UCSD-AML1 (cell line): ENCODE data around the gene PTPA.

Experiments used
- DNase-seq: peaks from one replicate; lab custom pipeline; 2025; ENCODE audit not compliant: unreplicated experiment; lab: John Stamatoyannopoulos, UW

Gene PTPA

GRCh38 chr9:129136446-129137035 is 25.3 kb downstream of the PTPA start:
- no peak for DNase-seq

DNA sequence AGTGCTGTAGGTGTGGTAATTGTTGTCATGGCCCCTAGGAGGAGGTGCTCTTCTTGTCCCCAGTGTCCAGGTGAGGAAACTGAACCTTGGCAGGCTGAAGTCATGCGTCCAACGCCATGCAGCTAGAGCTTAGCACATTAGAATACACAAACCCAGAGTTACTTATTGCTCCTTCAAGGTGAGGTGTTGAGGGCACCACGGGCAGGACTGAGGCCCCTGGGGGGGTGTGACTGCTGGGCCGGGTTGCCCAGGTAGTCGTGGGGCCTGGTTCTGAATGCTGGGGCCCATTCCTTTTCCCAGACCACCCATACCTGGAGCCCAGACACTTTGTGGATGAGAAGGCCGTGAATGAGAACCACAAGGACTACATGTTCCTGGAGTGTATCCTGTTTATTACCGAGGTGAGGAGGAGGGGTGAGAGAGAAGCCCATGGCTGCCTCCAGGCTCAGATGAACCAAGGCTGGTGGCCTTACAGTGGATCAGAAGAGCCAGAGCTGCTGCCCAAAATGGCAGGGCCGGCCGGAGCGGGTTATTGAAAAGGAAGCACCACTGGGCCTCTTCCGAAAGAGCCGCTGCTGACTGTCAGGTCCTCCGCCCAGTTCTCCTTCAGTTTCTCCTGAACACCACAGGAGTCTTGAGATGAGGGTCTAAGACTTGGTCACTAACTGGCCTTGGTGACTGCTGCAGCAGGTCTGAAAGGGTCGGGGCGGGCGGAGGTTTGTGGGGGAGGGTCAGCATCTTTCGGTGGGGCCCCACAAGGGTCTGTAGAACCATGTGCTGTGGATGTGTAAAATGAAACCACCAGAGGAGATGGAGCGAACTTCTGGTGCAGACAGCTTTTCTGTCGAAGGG is 26.3 kb downstream of the PTPA start:
- DNase-seq, result no peak

GRCh38 chr9:129138144-129138462 is 26.9 kb downstream of the PTPA start:
- DNase-seq, result no peak

DNA sequence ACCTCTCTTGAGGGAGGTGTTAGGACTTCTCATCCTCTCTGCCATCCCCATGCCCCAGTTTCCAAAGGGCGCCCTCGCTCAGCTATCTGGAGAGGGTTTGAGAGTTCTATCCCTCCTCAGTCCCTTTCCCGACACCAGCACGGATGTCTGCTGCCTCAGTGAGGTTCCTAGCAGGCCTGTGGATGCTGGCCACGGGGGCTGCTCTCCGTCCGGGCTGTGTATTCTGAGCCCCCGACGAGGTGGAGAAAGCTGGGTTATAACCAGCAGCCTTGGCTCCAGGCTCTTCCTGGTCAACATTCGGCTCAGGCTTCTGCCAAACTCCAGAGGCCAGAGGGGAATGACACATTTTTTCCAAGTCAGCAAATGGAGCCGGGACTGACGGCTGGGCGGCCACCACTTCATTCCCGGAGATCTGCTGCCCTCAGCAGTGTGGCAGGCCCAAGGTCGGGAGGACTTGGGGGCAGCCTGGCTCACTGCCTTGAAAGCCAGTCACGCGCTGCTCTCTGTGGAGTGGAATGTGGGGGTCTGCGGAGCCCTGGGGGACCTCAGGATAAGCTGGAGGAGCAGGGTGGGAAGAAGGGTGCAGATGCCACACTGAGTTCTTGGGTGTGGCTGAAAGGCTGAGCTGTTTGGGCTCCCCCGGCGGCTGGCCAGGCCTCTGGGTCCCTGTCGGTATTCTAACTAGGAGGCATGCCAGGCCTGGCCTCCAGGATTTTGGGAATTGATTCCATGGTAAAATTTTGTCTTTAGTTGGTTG is 27.4 kb downstream of the PTPA start:
- no peak for DNase-seq

GRCh38 chr9:129139233-129139992 is 28.2 kb downstream of the PTPA start:
- DNase-seq, result peak; percentile 70

DNA sequence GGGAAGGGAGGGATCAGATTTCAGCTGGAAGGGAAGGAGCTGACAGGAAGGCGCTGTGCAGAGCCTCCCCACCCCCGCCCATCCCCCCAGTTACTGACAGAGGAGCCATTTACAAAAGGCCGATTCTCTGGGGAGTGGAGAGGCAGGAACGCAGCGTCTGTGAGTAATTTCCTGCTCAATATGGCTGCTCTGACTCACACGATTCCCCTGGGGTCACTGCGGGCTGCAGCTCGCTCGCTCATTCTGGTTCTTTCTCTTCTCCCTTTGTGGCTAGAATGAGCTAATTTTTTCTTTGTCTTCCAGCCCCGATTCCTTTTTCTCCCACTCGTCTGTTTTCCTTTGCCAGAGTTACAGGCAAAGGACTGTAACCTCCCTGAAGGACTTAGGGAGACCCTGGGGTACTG is 28.8 kb downstream of the PTPA start:
- DNase-seq, result peak; percentile 90

GRCh38 chr9:129140397-129141065 is 29.3 kb downstream of the PTPA start:
- DNase-seq, result peak; percentile 70

DNA sequence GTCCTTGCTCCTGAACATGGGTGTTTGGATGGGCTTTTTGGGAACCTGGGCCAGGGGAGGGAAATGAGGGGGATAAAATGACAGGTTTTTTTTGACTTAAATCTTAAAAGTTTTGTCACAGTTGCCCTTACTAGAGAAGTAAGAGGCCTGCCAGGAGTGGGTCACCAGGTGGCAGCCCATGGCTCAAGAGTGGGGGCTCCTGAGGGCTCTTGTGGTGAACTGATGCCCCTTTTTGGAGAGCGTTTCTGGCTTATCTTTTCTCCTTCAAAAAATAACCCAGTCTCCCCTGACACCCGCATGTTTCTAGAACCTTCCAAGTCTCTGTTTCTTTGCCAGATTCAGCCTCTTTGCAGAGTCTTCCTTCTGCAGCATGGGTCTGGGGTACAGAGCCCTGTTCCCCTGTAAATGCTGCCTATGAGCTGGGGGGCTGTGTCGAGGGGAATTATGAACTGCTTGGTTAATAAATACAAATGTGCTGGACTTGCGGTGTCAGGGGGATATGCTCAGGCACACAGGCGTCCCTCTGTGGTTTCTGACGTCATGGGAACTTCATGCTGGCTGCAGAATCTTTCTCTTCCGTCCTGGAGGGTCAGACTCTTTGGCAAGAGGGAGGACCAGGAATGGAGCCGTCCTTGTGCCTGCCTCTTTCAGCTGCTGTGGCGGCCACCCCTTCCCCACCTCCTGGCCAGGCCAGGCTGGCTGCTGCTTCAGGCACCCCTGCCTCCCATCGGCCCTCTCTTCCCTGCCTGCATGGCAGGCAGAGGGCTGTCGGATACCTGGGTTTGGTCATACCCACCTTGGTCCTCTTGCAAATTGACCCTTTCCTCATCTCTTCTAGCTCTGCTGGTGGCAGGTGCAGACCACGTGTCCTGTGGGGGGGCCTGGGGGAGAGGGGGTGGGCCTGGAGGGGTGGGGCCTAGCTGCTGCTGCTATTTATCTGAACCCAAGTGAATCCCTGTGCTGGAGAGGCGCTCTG is 30.1 kb downstream of the PTPA start:
- peak; percentile 73 for DNase-seq

- no peak for DNase-seq
Measured at GRCh38 chr9:129142138-129142935, 31.1 kb downstream of the PTPA start.

- peak; percentile 83 for DNase-seq
Measured at GRCh38 chr9:129143031-129143927, 32.1 kb downstream of the PTPA start.

- DNase-seq, result no peak
Measured at GRCh38 chr9:129145316-129145715, 34.1 kb downstream of the PTPA start.

- DNase-seq, result no peak
Measured at GRCh38 chr9:129145841-129146292, 34.7 kb downstream of the PTPA start.

DNA sequence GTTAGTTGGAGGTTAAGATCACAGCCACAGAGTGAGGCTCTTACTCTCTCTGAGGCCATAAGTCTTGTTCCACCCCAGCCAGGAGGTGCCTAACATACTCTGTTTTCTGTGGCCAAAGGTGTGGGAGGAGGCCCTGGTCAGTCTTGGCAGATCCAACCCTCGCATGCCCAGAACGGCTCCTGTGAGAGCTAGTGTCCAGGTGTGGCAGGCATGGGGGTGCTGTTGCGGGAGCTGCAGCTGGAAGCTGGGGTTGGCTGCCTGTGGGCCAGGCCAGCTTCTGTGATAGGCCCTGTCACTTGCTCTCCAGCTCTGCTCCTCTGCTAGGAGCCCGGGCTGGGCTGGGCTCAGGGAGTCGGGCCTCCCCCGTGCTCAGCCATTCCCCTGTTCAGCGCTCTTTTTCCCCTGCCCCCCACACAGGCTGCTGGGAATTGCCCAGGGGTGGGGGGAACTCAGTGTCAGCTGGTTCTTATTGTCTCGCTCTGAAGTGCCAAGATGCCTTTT is 35.3 kb downstream of the PTPA start:
- DNase-seq, result no peak

DNA sequence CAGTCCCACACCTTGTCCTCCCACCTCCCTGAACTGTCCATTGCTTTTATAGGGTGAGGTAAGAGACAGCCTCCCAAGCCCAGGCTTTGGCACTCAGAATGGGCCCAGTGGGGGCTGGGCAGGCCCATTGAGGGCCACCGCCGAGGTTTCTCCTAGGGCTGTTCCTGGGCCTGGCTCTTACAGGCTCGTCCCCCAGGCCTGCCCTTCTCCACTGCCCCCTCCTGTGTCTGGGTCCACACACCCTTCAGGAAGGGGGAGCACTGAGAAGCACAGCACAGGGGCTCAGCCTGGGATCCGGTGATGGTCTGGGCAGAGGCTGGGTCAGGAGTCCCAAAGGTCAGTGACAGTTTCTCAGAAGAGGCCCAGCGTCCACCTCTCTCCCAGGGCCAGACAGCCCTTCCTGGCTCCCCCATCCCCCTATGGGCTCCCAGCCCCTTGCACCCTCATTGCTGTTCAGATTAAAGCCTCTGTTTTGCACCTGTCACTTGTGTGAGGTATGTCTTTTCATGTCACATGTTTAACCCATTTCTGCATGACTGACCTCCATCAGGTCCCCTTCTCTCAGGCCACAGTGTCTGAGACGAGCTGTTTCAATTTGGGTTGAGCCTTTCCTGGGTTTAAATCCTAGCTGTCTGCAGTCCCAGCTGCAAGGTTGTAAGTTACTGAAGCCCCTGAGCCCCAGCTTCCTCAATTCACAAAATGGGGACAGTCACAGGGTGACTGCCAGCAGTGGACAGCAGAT is 37.4 kb downstream of the PTPA start:
- DNase-seq, result no peak

- DNase-seq, result no peak
Measured at GRCh38 chr9:129149442-129149841, 38.2 kb downstream of the PTPA start.

DNA sequence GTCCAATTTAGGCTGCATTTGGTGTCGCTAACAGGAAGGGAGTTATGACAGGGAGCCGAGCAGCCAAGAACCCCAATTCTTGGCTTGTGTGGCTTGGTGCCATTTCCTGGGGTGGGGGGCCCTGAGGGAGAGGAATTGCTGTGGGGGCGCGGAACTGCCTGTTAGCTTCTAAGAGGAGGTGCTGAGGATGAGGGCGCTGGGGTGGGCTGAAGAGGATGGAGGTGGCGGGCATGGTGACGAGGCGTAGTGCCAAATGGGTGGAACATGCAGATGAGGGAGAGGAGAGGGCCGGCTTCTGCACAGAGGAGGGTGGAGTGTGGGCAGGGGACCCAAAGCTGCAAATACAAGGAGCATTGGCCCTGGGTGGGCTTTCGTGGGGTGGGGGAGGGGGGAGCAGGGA is 38.9 kb downstream of the PTPA start:
- no peak for DNase-seq

DNA sequence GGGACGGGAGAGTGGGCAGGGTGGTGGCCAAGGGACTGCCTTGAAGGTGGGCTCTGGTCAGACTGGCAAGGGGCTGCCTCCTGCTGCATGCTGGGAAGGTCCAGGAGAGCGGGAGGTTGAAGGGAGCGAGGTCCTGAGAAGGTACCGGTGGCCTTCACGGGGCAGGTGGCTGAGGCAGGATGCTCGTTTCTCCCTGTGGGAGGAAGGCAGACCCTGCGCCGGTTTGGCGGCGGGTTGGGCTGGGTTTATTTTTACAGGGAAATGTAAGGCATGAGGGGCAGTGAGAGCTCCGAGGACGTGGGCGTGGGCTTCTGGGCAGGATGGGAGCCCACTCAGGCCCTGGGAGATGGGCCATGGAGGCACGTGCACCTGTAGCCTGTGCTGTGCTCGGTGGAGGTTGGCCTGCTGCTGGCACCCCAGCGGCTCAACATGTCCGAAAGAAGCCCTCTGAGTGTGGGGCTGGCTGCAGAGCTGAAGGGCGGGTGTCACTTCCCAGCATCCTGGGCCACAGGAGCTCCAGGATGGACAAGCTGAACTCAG is 39.5 kb downstream of the PTPA start:
- DNase-seq, result no peak
